HUDEP-2 (cell line): ENCODE data around the gene AEBP1.

Source experiments
- DNase-seq, 76 experiments: peaks; one replicate each; lab custom pipeline; 2025; ENCODE audit not compliant: unreplicated experiment in 76 of 76; lab: John Stamatoyannopoulos, UW

The AEBP1 gene

DNA sequence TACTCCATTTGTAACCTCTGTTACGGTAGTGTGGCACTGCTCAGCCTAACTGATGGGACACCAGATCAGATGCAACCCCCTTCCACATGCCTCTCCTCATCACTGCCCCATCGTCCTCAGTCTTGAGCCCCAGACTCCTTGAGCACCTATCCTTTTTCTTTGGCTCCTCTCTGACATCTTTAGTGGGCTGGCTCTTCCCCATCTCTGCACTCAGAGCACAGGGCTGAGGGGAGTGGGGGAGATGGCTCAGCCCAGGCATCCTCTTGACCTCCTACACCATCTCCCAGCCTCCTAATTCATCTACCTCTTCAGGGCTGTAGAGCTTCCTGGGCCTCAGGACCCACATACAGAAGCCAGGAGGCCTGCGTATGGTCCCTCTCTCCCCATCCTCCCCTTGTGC, 20.3 kb upstream of the AEBP1 start:
- DNase-seq: no peak

DNA sequence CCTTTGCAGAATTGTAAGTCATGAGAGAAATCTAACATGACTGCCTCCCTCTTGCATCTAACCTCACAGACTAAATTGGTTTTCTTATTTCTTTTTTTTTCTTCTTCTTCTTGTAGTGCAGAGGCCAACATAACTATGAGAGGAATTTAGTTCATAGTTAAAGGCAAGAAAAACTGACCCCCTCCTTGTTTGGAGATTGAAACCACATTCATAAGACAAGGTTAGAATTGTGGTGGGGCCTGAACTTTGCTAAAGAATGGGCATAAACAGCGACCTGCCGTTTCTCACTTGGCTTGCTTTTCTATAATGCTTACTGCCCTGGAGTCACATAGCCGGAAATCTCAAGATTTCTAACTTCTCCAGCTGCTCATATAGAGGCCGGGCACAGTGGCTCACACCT, 19.4 kb upstream of the AEBP1 start:
- no peak for DNase-seq

- no peak for DNase-seq
Observed at GRCh38 chr7:44085546-44085945, 18.6 kb upstream of the AEBP1 start.

- no peak for DNase-seq
Observed at GRCh38 chr7:44086627-44087026, 17.5 kb upstream of the AEBP1 start.

- no peak for DNase-seq
Observed at GRCh38 chr7:44087911-44088838, 16.0 kb upstream of the AEBP1 start.

- no peak for DNase-seq
Observed at GRCh38 chr7:44093102-44093641, 11.0 kb upstream of the AEBP1 start.

GRCh38 chr7:44094365-44094764, 9.8 kb upstream of the AEBP1 start:
- no peak for DNase-seq

DNA sequence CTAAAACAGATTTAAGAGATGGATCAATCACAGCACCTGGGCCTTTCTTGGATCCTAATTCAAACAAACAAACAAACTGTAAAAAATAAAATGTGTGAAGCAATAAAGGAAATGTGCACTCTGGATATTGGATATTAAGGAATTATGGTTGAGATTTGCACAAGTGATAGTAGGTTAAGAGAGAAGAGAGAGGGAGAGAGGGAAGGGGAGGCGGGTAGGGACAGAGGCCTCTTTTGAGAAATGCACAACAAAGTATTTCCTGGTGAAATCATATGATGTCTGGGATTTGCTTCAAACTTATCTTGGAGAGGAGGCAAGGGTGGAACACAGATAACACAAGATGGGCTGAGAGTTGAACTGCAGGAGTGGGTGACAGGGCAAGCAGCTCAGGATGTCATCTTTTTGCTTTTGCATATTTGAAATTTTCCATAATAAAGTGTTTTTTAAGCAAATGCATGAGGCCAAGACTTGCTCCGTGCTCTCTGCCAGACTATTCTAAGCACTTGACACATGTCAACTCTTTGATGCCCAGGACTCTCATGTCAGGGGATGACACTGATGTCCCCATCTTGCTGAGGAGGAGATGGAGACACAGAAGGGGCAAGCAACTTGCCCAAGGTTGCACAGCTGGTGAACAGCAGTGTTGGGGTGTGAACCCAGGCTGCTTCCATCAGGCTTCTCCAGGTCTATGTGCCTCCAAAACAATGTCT, 9.1 kb upstream of the AEBP1 start:
- no peak for DNase-seq

DNA sequence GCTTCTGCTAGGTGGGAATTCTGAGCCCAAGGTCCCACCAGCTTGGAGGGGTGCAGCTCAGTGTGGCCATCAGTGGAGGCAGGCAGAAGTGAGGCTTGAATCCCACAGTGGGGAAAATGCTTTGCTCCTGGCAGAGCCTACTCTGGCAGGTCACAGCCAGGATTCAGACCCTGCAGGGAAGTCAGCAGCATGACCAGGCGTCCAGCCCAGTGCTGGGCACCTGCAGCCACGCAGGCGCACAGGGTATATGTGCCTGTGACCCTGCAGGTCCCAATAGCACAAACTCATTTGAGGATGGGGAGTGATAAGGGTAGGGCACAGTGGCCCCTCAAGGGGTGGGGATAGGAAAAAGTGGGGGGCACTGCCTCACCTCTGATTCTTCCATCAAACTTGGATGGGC, 8.4 kb upstream of the AEBP1 start:
- DNase-seq: no peak

- DNase-seq: no peak
Observed at GRCh38 chr7:44096326-44096881, 7.7 kb upstream of the AEBP1 start.

GRCh38 chr7:44097064-44097932, 6.8 kb upstream of the AEBP1 start:
- peak in 9 of 76 experiments; percentile 7 to 43 (median 28) for DNase-seq

DNA sequence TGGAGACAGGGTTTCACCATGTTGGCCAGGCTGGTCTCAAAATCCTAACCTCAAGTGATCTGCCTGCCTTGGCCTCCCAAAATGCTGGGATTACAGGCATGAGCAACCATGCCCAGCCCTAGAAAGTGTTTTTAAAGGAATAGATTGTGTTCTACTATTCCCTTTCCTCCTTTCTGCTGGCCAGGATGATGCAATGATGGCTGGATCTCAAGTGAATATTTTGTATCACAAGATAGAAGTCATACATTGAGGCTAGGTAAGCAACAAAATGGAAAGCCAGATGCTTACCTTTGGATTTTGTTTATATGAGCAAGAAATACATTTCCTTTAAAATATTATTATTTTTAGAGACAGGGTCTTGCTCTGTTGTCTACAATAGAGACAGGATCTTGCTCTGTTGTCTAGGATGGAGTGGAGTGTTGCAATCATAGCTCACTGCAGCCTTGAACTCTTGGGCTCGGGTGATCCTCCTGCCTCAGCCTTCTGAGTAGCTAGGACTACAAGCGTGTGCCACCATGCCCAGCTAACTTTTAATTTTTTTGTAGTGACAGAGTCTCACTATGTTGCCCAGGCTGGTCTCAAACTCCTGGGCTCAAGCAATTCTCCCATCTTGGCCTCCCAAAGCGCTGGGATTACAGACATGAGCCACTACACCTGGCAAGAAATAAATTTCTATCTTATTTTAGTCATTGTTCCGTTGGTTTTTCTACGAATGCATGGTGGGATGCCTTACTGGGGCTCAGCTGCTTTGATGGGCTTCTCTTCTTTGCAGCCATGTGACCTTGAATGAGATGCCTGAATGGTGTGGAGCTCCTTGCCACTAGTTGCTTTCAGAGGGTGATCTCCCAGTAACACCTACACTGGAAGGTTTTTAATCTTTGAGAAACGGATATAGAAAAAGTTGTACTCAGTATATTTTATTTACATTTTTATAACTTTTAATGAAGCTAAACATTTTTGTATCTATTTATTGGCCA, 5.8 kb upstream of the AEBP1 start:
- DNase-seq: no peak

GRCh38 chr7:44099669-44100068, 4.5 kb upstream of the AEBP1 start:
- no peak for DNase-seq

DNA sequence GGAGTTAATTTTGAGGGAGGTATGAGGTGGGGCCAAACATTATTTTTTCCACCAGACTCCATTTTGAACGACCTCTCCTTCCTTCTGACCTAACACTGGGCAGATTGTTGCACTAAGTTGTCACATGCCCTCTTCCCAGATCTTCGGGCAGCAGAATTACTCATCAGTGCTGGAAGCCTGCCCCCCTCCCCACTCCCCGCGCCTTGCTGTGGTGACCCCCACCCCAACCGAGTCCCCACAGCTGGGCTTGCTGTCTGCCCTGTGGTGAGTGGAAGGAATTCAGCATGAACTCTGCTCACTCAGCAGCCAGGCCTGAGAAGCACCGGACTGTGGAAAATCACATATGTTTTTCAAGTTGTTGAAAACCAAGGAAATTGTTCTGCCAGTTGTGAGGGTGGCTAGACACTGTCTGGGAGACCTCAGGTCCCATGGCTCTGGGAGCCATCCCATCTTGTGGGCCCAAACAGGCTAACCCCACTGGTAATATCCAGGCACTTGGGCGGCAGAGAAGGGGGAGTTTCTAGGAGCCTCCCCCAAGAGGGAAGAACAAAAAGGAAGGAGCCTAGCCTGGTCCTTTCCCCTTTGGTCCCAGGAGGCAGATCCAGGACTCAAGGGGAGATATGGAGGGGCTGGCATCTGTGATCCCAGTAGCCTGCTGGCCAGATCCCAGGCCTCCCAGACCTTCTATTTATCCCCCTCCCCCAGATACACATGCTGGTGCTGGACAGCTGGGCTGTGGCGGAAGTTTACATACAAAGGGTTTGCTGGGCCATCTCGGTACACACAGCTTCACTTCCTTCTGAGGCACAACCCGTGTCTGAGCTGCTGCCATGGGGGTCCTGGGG, 3.5 kb upstream of the AEBP1 start:
- DNase-seq: no peak

GRCh38 chr7:44101303-44101965, 2.7 kb upstream of the AEBP1 start:
- DNase-seq: no peak

DNA sequence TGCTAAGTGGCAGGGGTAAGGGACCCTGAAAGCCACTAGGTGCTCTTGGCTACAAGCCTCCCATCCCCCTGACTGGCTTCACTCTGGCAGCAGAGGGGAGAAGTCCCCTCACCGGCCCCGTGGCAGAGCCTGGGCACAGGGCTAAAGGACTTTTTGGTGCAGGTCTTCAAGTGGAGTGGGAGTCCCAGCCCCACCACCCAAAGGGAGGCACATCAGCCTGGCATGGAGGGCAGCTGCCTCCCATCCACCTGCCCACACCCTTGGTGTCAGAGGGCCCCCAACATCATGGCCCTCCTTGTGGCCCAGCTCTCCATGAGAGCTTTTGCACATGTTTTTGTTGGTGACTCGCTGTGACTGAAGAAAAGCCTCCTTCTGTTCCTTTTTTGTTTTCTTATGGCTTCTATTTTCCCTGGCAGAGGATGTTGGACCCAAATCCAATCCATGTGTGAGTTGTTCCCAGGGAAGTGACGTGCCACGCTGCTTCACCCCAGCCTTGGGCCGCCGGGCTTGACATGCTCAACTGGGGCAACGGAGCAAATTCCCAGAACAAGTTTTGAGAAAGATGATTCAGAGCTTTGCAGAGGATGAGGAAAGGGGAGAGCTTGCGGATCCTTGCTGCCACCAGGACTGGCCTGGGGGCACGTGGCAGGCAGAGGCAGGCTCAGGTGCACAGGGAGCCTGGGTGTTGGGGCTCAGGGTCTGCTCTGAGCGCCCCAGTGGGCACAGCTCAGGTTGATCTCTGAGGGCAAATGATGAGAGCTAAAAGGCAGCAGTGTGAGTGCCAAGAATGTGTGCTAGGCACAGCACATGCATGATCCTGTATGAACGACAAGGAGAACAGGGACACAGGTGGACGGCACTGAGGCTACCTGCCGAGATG, 1.9 kb upstream of the AEBP1 start:
- no peak for DNase-seq
